H1 (cell line): ENCODE data around the gene PIGBOS1. TPM values are rescaled to one million over a fixed set of nuclear protein-coding genes. Genes with fewer than 3 reads are reported as not detected.

ENCODE experiments used
- CTCF ChIA-PET: fragments of 300-600 bp; sonication (Branson Sonifier 250); formaldehyde crosslinking; loops from one replicate; lab custom pipeline; 2021; ENCODE audit not compliant: partially characterized antibody; lab: Charles Lee
- POLR2A ChIA-PET: fragments of 300-600 bp; sonication (Branson Sonifier 250); formaldehyde crosslinking; loops from one replicate; lab custom pipeline; 2021; ENCODE audit warnings: inconsistent platforms; ENCODE audit not compliant: partially characterized antibody; lab: Charles Lee
- DNase-seq, 2 experiments: peaks; one replicate each; pipeline versions ENCODE4 v3.0.0 to v3.0.0-alpha.2; 2010 to 2022; ENCODE audit warnings: low spot score in 2 of 2, low read depth in 1 of 2, mixed read lengths in 1 of 2
- FAIRE-seq: peaks from 2 replicates; lab custom pipeline; 2011; peaks lifted over from hg19 to GRCh38; lab: Jason Lieb, UNC
- H2AFZ ChIP-seq: 2 replicates; pipeline ENCODE4 v1.8.1; 2012; ENCODE audit warnings: low read length, inconsistent platforms
- H2AK5ac ChIP-seq: 2 replicates; pipeline ENCODE4 v1.6.1; 2013; ENCODE audit warnings: low read depth, low read length
- H2BK120ac ChIP-seq: replicated peaks from 2 replicates; pipeline ENCODE3; 2013; ENCODE audit warnings: low read depth, low read length, inconsistent platforms
- H2BK12ac ChIP-seq: 2 replicates; pipeline ENCODE4 v1.6.1; 2013; ENCODE audit warnings: low read depth, low read length
- H2BK15ac ChIP-seq: 2 replicates; pipeline ENCODE4 v1.6.1; 2013; ENCODE audit warnings: low read length
- H2BK20ac ChIP-seq: 2 replicates; pipeline ENCODE4 v1.6.1; 2013; ENCODE audit warnings: low read length
- H2BK5ac ChIP-seq: 2 replicates; pipeline ENCODE4 v1.6.1; 2013; ENCODE audit warnings: low read depth, low read length
- H3K14ac ChIP-seq: 2 replicates; pipeline ENCODE4 v1.6.1; 2013; ENCODE audit warnings: inconsistent platforms; ENCODE audit not compliant: insufficient read length
- H3K18ac ChIP-seq: 2 replicates; pipeline ENCODE4 v1.6.1; 2013; ENCODE audit warnings: low read length; ENCODE audit errors: extremely low read depth
- H3K23ac ChIP-seq: 2 replicates; pipeline ENCODE4 v1.6.1; 2013; ENCODE audit warnings: inconsistent platforms; ENCODE audit not compliant: insufficient read length
- H3K23me2 ChIP-seq: 2 replicates; pipeline ENCODE4 v1.6.1; 2013; ENCODE audit warnings: low read depth, low read length
- H3K27ac ChIP-seq: 2 replicates; pipeline ENCODE4 v1.6.1; 2011; ENCODE audit warnings: low read depth, low read length, inconsistent platforms
- H3K27me3 ChIP-seq, 4 experiments: replicated peaks in 1 of 4; 1 replicate in 1 of 4; 2 replicates in 3 of 4; pipeline versions ENCODE4 v1.6.1 to v1.8.1; 2011 to 2013; ENCODE audit warnings: low read length in 3 of 4, mild to moderate bottlenecking in 3 of 4, inconsistent platforms in 2 of 4, mixed read lengths in 2 of 4, moderate library complexity in 1 of 4; ENCODE audit not compliant: control insufficient read depth in 3 of 4, insufficient read depth in 3 of 4; ENCODE audit errors: extremely low read depth in 1 of 4
- H3K36me3 ChIP-seq, 4 experiments: 2 replicates each; pipeline versions ENCODE4 v1.6.1 to v1.8.1; 2011 to 2013; ENCODE audit warnings: mild to moderate bottlenecking in 4 of 4, low read length in 3 of 4, moderate library complexity in 2 of 4, control low read depth in 1 of 4, inconsistent platforms in 1 of 4; ENCODE audit not compliant: insufficient read depth in 4 of 4, control insufficient read depth in 2 of 4
- H3K4ac ChIP-seq: replicated peaks from 2 replicates; pipeline ENCODE3; 2013; ENCODE audit warnings: low read length, low read depth, mixed read lengths, inconsistent platforms; ENCODE audit not compliant: insufficient read length
- H3K4me1 ChIP-seq, 4 experiments: replicated peaks in 1 of 4; 1 replicate in 1 of 4; 2 replicates in 3 of 4; pipeline versions ENCODE4 v1.6.1 to v1.8.1; 2011 to 2013; ENCODE audit warnings: low read length in 3 of 4, inconsistent platforms in 2 of 4, mixed read lengths in 1 of 4; ENCODE audit not compliant: insufficient read depth in 4 of 4, control insufficient read depth in 3 of 4
- H3K4me2 ChIP-seq, 2 experiments: 2 replicates each; pipeline versions ENCODE4 v1.6.1 to v1.8.1; 2011 to 2013; ENCODE audit warnings: low read depth in 2 of 2, low read length in 2 of 2, control low read depth in 1 of 2, inconsistent platforms in 1 of 2, mild to moderate bottlenecking in 1 of 2; ENCODE audit not compliant: insufficient read depth in 1 of 2
- H3K4me3 ChIP-seq, 4 experiments: fragments of 200-600, 300-600 bp in 1 of 4; sonication (generic), shearing (Covaris generic), sonication (Bioruptor Twin) in 1 of 4; 2 replicates each; pipeline versions ENCODE4 v1.5.1 to v1.8.1; 2011 to 2016; ENCODE audit warnings: low read length in 4 of 4, low read depth in 3 of 4, control low read depth in 2 of 4, inconsistent platforms in 2 of 4, mild to moderate bottlenecking in 2 of 4, mixed read lengths in 1 of 4, moderate library complexity in 1 of 4; ENCODE audit not compliant: insufficient read depth in 2 of 4; ENCODE audit errors: extremely low read depth in 1 of 4
- H3K56ac ChIP-seq: replicated peaks from 2 replicates; pipeline ENCODE3; 2013; ENCODE audit warnings: low read depth, mild to moderate bottlenecking, mixed read lengths, low read length, inconsistent platforms; ENCODE audit not compliant: insufficient read length
- H3K79me1 ChIP-seq: 2 replicates; pipeline ENCODE4 v1.6.1; 2013; ENCODE audit warnings: low read depth, low read length, control low read depth
- H3K79me2 ChIP-seq, 2 experiments: 2 replicates each; pipeline versions ENCODE4 v1.6.1 to v1.8.1; 2012 to 2013; ENCODE audit warnings: low read length in 2 of 2, mild to moderate bottlenecking in 2 of 2, inconsistent platforms in 1 of 2; ENCODE audit not compliant: insufficient read depth in 2 of 2, control insufficient read depth in 1 of 2
- H3K9ac ChIP-seq, 4 experiments: replicated peaks in 1 of 4; 1 replicate in 1 of 4; 2 replicates in 3 of 4; pipeline versions ENCODE4 v1.6.1 to v1.8.1; 2011 to 2013; ENCODE audit warnings: low read depth in 3 of 4, low read length in 3 of 4, control low read depth in 2 of 4, mild to moderate bottlenecking in 2 of 4, moderate library complexity in 2 of 4, inconsistent platforms in 1 of 4; ENCODE audit errors: extremely low read depth in 1 of 4
- H3K9me3 ChIP-seq, 2 experiments: 2 replicates each; pipeline versions ENCODE4 v1.6.1 to v1.8.1; 2012 to 2013; ENCODE audit warnings: mild to moderate bottlenecking in 2 of 2, moderate library complexity in 2 of 2, control low read depth in 1 of 2, inconsistent platforms in 1 of 2, low read depth in 1 of 2, low read length in 1 of 2, mixed read lengths in 1 of 2; ENCODE audit not compliant: insufficient read depth in 2 of 2
- H4K20me1 ChIP-seq, 2 experiments: replicated peaks in 1 of 2; 2 replicates each; pipeline versions ENCODE3 to v1.8.1; 2011 to 2013; ENCODE audit warnings: inconsistent platforms in 2 of 2, low read length in 2 of 2, mild to moderate bottlenecking in 1 of 2; ENCODE audit not compliant: insufficient read depth in 2 of 2, control insufficient read depth in 1 of 2
- H4K5ac ChIP-seq: 2 replicates; pipeline ENCODE4 v1.6.1; 2013; ENCODE audit warnings: low read length, low read depth, mixed read lengths, inconsistent platforms; ENCODE audit not compliant: insufficient read length
- H4K8ac ChIP-seq: 2 replicates; pipeline ENCODE4 v1.8.0; 2013; ENCODE audit warnings: mild to moderate bottlenecking, moderate library complexity, low read length, inconsistent platforms; ENCODE audit not compliant: insufficient read depth; ENCODE audit errors: extremely low read depth
- H4K91ac ChIP-seq: replicated peaks from 2 replicates; pipeline ENCODE3; 2013; ENCODE audit warnings: low read length, mixed read lengths, inconsistent platforms; ENCODE audit not compliant: insufficient read length
- polyA plus RNA-seq, 7 experiments: library from polyadenylated mRNA; depleted of rRNA in 3 of 7; stranded (reverse) in 5 of 7; unstranded in 2 of 7; fragments of >200 nt in 5 of 7; fragments of 200-250 nt in 2 of 7; gene quantifications; 1 replicate in 5 of 7; 2 replicates in 1 of 7; 4 replicates in 1 of 7; pipeline versions ENCODE4 v1.2.1 to v1.2.3, GENCODE V29; 2011 to 2013; ENCODE audit warnings: missing spikeins in 2 of 7, mixed read lengths in 2 of 7
- total RNA-seq: library from RNA; stranded (reverse); fragmentation: NEBNext Ultra II Directional; extraction: Animal tissue kit (Norgen Biotek cat#: 25700); gene quantifications from 2 replicates; pipeline ENCODE4 v1.2.1, GENCODE V29; 2021
- TF ChIP-seq, protein P1 (sequence below): IDR thresholded peaks from 2 replicates; pipeline ENCODE4 v1.6.1; 2011; ENCODE audit warnings: low read length, improper control_type of control experiment

Gene PIGBOS1
- total and polyA plus RNA-seq, 2 of the 8 experiments (the other 6 are each of a cell fraction or from before 2014, with no cell fraction given) = 7.8 to 16.7 TPM

DNA sequence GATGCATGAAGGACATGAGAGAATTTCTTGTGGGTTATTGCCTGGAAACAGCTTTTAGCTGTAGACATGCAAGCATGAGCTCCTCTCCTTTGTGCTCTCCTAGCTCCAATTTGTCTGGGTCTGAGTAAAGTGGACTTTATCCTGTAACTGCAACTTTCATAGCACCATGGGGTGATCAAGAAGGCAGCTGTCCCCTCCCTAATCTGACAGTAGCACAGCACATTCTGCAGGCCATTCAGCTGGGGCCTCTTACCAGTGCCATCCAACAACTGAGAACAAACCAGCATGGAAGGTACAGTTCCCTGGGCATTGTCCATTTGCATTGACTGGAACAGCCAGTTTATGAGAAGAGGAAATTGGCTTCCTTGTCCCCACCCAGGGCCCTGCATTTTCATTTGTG is 21.6 kb downstream of the PIGBOS1 start:
- CTCF ChIA-PET = interaction anchor here (0.7 kb wide), 1 partner anchor 111 kb away, joined by 3 read pairs; the partner anchor contains the start of genes CCPG1 and PIERCE2
- Histone ChIP-seq H3K79me2 (no peaks in the 10 kb centered on the region), H2AFZ (no peak overlapping the region), H2BK15ac (no peak overlapping the region), H4K8ac (no peak overlapping the region), H3K4me1 (no peaks in the 10 kb centered on the region), H3K9me3 (peaks cover 6 to 15% of the 10 kb centered on the region in 2 experiments; a peak in 3 of 4 replicates), H2BK20ac (no peak overlapping the region), H2BK12ac (no peak overlapping the region), H3K27me3 (no peaks in the 10 kb centered on the region), H3K27ac (no peak overlapping the region), H3K18ac (no peak overlapping the region), H4K91ac (no peak overlapping the region), H3K23me2 (no peaks in the 10 kb centered on the region), H2BK5ac (no peak overlapping the region), H3K4ac (no peak overlapping the region), H3K9ac (no peak overlapping the region), H3K4me3 (no peak overlapping the region), H3K79me1 (no peaks in the 10 kb centered on the region), H3K23ac (no peak overlapping the region), H3K4me2 (no peak overlapping the region), H2AK5ac (no peak overlapping the region), H3K14ac (no peak overlapping the region), H3K56ac (no peak overlapping the region), H2BK120ac (no peak overlapping the region), H4K20me1 (no peaks in the 10 kb centered on the region), H4K5ac (no peak overlapping the region), H3K36me3 (no peaks in the 10 kb centered on the region)
- FAIRE-seq (no peak), DNase-seq (no peak)
- TF ChIP-seq, protein P1, sequence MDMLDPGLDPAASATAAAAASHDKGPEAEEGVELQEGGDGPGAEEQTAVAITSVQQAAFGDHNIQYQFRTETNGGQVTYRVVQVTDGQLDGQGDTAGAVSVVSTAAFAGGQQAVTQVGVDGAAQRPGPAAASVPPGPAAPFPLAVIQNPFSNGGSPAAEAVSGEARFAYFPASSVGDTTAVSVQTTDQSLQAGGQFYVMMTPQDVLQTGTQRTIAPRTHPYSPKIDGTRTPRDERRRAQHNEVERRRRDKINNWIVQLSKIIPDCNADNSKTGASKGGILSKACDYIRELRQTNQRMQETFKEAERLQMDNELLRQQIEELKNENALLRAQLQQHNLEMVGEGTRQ = no peak
- POLR2A ChIA-PET = interaction anchor here (0.5 kb wide), 1 partner anchor 312 kb away, joined by 3 read pairs; no protein-coding TSS in a partner anchor
